Body of pancreas (tissue), 4 donors: ENCODE measurements around the gene SHFL. TPM values are rescaled to one million over a fixed set of nuclear protein-coding genes. Genes with fewer than 3 reads are reported as not detected.

ENCODE experiments used
- ATAC-seq: fragments of 150-250 bp; one replicate; pipeline ENCODE4 v1.9.1; 2016
- DNase-seq, 4 donors: peaks; one replicate each; pipeline ENCODE4 v3.0.0-alpha.2; 2019
- H3K27ac ChIP-seq, 4 donors: fragments of 200-600 bp; sonication (generic); 1 replicate in 3 of 4; 2 replicates in 1 of 4; pipeline versions ENCODE4 v1.5.1 to v1.6.1; 2016 to 2019; ENCODE audit warnings: mild to moderate bottlenecking in 1 of 4, mixed read lengths in 1 of 4, moderate library complexity in 1 of 4
- H3K27me3 ChIP-seq, 2 donors: fragments of 200-600 bp; sonication (generic); one replicate each; pipeline ENCODE4 v1.6.0; 2016; ENCODE audit warnings: mild to moderate bottlenecking in 1 of 2
- H3K36me3 ChIP-seq, 2 donors: fragments of 200-600 bp; sonication (generic); replicated peaks in 1 of 2; 2 replicates each; pipeline ENCODE4 v1.5.1; 2016; ENCODE audit warnings: low read depth in 2 of 2; ENCODE audit not compliant: insufficient read depth in 1 of 2
- H3K4me1 ChIP-seq: fragments of 200-600 bp; sonication (generic); one replicate; pipeline ENCODE4 v1.6.0; 2016
- H3K4me3 ChIP-seq, 2 donors: fragments of 200-600 bp; sonication (generic); 1 replicate in 1 of 2; 2 replicates in 1 of 2; pipeline ENCODE4 v1.5.1; 2016 to 2019
- H3K9me3 ChIP-seq, 3 donors: fragments of 200-600 bp; sonication (generic); 1 replicate in 2 of 3; 2 replicates in 1 of 3; pipeline ENCODE4 v1.5.1; 2016
- CTCF ChIP-seq, 7 experiments: fragments of 450-650 bp in 4 of 7; fragments of 200-600 bp in 3 of 7; sonication (generic) in 3 of 7; IDR thresholded peaks; one replicate each; pipeline ENCODE4 v1.5.1; 2016 to 2019; ENCODE audit warnings: antibody characterized with exemption in 7 of 7
- POLR2A ChIP-seq, 3 donors: fragments of 450-650 bp; IDR thresholded peaks; one replicate each; pipeline ENCODE4 v1.6.1; 2016; ENCODE audit warnings: antibody characterized with exemption in 3 of 3, mild to moderate bottlenecking in 2 of 3
- WGBS, 2 donors: methylation state at CpG; one replicate each; pipeline ENCODE4 v1.1.5; 2017; 5-methylcytosine and 5-hydroxymethylcytosine counted together
- intact Hi-C: fragments of 100-400 bp; cut with DNase I; formaldehyde crosslinking; loops from one replicate; pipeline ENCODE4 v1.15.1; 2023
- total RNA-seq, 2 donors: library from RNA; depleted of rRNA; stranded (reverse); fragments of >200 nt; gene quantifications; one replicate each; pipeline ENCODE4 v1.1.0, GENCODE V29; 2016

SHFL gene
- total RNA-seq = 10 to 100 TPM; 19.1 to 21.0 TPM

- DNase-seq (peak; percentile 69 to 80 (median 74)), ATAC-seq (peak; percentile 89)
- Histone ChIP-seq H3K27me3 (no peaks in the 10 kb centered on the region), H3K27ac (peak within 1 kb of the TSS; percentile 68 to 80 (median 75)), H3K4me1 (no peaks in the 10 kb centered on the region), H3K4me3 (peak within 1 kb of the TSS; percentile 69 to 86), H3K9me3 (no peaks in the 10 kb centered on the region), H3K36me3 (no peaks in the 10 kb centered on the region)
- intact Hi-C loops = no loop called here
- TF ChIP-seq CTCF (IDR thresholded peaks at IDR 0.05) (no peak), POLR2A (IDR thresholded peaks at IDR 0.05) (peak; percentile 13 to 33 (median 25))
- 2 to 19% methylated on average over 9 to 79 of the region's 81 CpGs for WGBS, 2 donors
Observed at GRCh38 chr19:10085641-10086590, at the start of gene SHFL. Gene SHFL (plus strand): TSS chr19:10086317. CDS start chr19:10086428, 111 bp downstream.

- peak; percentile 92 for ATAC-seq
- 13 to 19% methylated on average over 5 of the region's 5 CpGs for WGBS, 2 donors
- H3K4me1 ChIP-seq = peaks cover 33% of the 10 kb centered on the region
- no peaks in the 10 kb centered on the region for H3K27me3 ChIP-seq
- peak overlapping the region; percentile 50 to 71 (median 62) for H3K27ac ChIP-seq
- H3K36me3 ChIP-seq = no peaks in the 10 kb centered on the region
- H3K9me3 ChIP-seq = no peaks in the 10 kb centered on the region
- intact Hi-C loops = no loop called here
- no peak overlapping the region for H3K4me3 ChIP-seq
- DNase-seq = peak; percentile 72 to 87 (median 84)
- TF ChIP-seq POLR2A (IDR thresholded peaks at IDR 0.05) (no peak), CTCF (IDR thresholded peaks at IDR 0.05) (no peak)
Observed at GRCh38 chr19:10036601-10037071, 49.5 kb upstream of the SHFL start.

GRCh38 chr19:10037367-10037766 lies 48.8 kb upstream of the SHFL start:
- DNase-seq (peak in 3 of 4 donors; percentile 13 to 34 (median 25)), ATAC-seq (peak; percentile 13)
- no peaks in the 10 kb centered on the region for H3K36me3 ChIP-seq
- H3K4me1 ChIP-seq = peaks cover 33% of the 10 kb centered on the region
- H3K4me3 ChIP-seq = no peak overlapping the region
- intact Hi-C loops = no loop called here
- H3K9me3 ChIP-seq = no peaks in the 10 kb centered on the region
- H3K27me3 ChIP-seq = no peaks in the 10 kb centered on the region
- no peak for TF ChIP-seq CTCF (IDR thresholded peaks at IDR 0.05)
- no peak for TF ChIP-seq POLR2A (IDR thresholded peaks at IDR 0.05)
- H3K27ac ChIP-seq = peak overlapping the region; percentile 50 to 71 (median 62)
- WGBS, 2 donors = 45 to 72% methylated on average over 4 of the region's 4 CpGs

DNA sequence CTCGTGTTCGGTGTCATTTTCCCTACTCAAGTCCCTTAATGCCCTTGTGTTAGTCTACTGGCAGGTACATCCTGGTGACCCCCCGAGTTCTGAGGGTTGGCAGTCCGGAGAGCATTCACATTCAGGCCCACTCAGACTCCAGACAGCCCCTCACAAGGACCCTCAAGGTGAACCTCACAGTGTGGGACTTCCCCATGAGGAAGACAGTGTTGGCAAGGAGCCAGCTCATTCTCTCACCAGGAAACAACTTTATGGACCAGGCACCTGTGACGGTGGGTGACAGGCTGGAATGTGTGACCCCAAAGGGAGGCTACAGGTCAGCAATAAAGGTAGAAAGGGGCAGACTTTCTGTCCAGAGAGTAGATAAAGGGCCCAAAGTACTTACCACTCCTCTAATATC lies 48.3 kb upstream of the SHFL start:
- Histone ChIP-seq H3K27ac (peak overlapping the region in 1 of 4 donors; percentile 6), H3K27me3 (no peaks in the 10 kb centered on the region), H3K9me3 (no peaks in the 10 kb centered on the region), H3K4me1 (peaks cover 33% of the 10 kb centered on the region), H3K4me3 (no peak overlapping the region), H3K36me3 (no peaks in the 10 kb centered on the region)
- intact Hi-C loops = no loop called here
- DNase-seq (peak; percentile 38 to 51 (median 46)), ATAC-seq (no peak)
- no peak for TF ChIP-seq POLR2A (IDR thresholded peaks at IDR 0.05)
- no peak for TF ChIP-seq CTCF (IDR thresholded peaks at IDR 0.05)
- WGBS, 2 donors = 57 to 71% methylated on average over 4 to 5 of the region's 5 CpGs
